WERI-Rb-1 (cell line): ENCODE data around the gene CNIH2.
"Not testable (repeated sequence)": the region's sequence is repeated elsewhere in the genome, so short reads cannot be mapped to it uniquely, and the experiment has no call there.

Source experiments
- DNase-seq: peaks from one replicate; pipeline ENCODE4 v3.0.0-alpha.2; 2020
- H3K27ac ChIP-seq: fragments of 250-450 bp; sonication (Bioruptor Pico); 2 replicates; pipeline ENCODE4 v1.5.1; 2020; ENCODE audit warnings: mild to moderate bottlenecking, moderate library complexity
- H3K27me3 ChIP-seq: fragments of 250-450 bp; sonication (Bioruptor Pico); 2 replicates; pipeline ENCODE4 v1.5.1; 2021; ENCODE audit warnings: mild to moderate bottlenecking, low read depth, moderate library complexity; ENCODE audit not compliant: insufficient read depth, severe bottlenecking
- H3K36me3 ChIP-seq: fragments of 250-450 bp; sonication (Bioruptor Pico); 2 replicates; pipeline ENCODE4 v1.5.1; 2020; ENCODE audit warnings: mild to moderate bottlenecking, moderate library complexity
- H3K4me3 ChIP-seq: 2 replicates; pipeline ENCODE4 v1.5.1; 2011; ENCODE audit warnings: low read depth, mild to moderate bottlenecking, control low read depth, low read length
- H3K9me3 ChIP-seq: fragments of 250-450 bp; sonication (Bioruptor Pico); 2 replicates; pipeline ENCODE4 v1.5.1; 2021; ENCODE audit warnings: mild to moderate bottlenecking, moderate library complexity; ENCODE audit not compliant: severe bottlenecking
- CTCF ChIP-seq: IDR thresholded peaks from 2 replicates; pipeline ENCODE4 v1.5.1; 2011; ENCODE audit warnings: low read depth, mild to moderate bottlenecking, control low read depth, inconsistent platforms, low read length

The CNIH2 gene

GRCh38 chr11:66297610-66298009 is 19.6 kb downstream of the CNIH2 start:
- Histone ChIP-seq H3K36me3 (peaks cover 5% of the 10 kb centered on the region), H3K27me3 (no peaks in the 10 kb centered on the region), H3K4me3 (no peak overlapping the region), H3K9me3 (no peaks in the 10 kb centered on the region), H3K27ac (no peak overlapping the region)
- no peak for DNase-seq
- no peak for TF ChIP-seq CTCF

GRCh38 chr11:66299186-66299585 is 21.2 kb downstream of the CNIH2 start:
- no peak for DNase-seq
- TF ChIP-seq CTCF, result no peak
- Histone ChIP-seq H3K27me3 (no peaks in the 10 kb centered on the region), H3K9me3 (no peaks in the 10 kb centered on the region), H3K36me3 (peaks cover 5% of the 10 kb centered on the region), H3K27ac (no peak overlapping the region), H3K4me3 (no peak overlapping the region)

- no peak overlapping the region for H3K4me3 ChIP-seq
- DNase-seq, result no peak
- no peak for TF ChIP-seq CTCF
- H3K9me3 ChIP-seq, result no peaks in the 10 kb centered on the region
- H3K27me3 ChIP-seq, result no peaks in the 10 kb centered on the region
- H3K36me3 ChIP-seq, result no peaks in the 10 kb centered on the region
- H3K27ac ChIP-seq, result no peak overlapping the region
These were observed 24.7 kb downstream of the CNIH2 start for GRCh38 chr11:66302656-66303055.

- no peak overlapping the region for H3K4me3 ChIP-seq
These were observed 31.5 kb downstream of the CNIH2 start for GRCh38 chr11:66309475-66309874.

GRCh38 chr11:66310324-66310723 is 32.3 kb downstream of the CNIH2 start:
- no peaks in the 10 kb centered on the region for H3K36me3 ChIP-seq
- TF ChIP-seq CTCF, result no peak
- H3K9me3 ChIP-seq, result no peaks in the 10 kb centered on the region

More at GRCh38 chr11:66309475-66309874, 31.5 kb downstream of the CNIH2 start:
- no peak for DNase-seq
- H3K27me3 ChIP-seq, result no peaks in the 10 kb centered on the region
- H3K9me3 ChIP-seq, result no peaks in the 10 kb centered on the region
- no peaks in the 10 kb centered on the region for H3K36me3 ChIP-seq
- TF ChIP-seq CTCF, result no peak
- no peak overlapping the region for H3K27ac ChIP-seq

GRCh38 chr11:66310803-66311440 is 32.9 kb downstream of the CNIH2 start:
- not testable (repeated sequence) for H3K36me3 ChIP-seq, DNase-seq, H3K9me3 ChIP-seq, H3K4me3 ChIP-seq, H3K27me3 ChIP-seq
- H3K27ac ChIP-seq, result peak overlapping the region; percentile 81

More at GRCh38 chr11:66310324-66310723, 32.3 kb downstream of the CNIH2 start:
- no peaks in the 10 kb centered on the region for H3K27me3 ChIP-seq
- H3K27ac ChIP-seq, result no peak overlapping the region
- no peak for DNase-seq
- no peak overlapping the region for H3K4me3 ChIP-seq
